Measurements from ENCODE around the gene RNASEH2C. TPM values are rescaled to one million over a fixed set of nuclear protein-coding genes. Genes with fewer than 3 reads are reported as not detected.

RNASEH2C gene
- total and polyA plus RNA-seq, 2 of the 13 experiments (the other 11 are each of a cell fraction or from before 2014, with no cell fraction given) = 27.4 to 50.9 TPM

- TF ChIP-seq ZNF619 (CRISPR knock-in tag; IDR thresholded peaks at IDR 0.05) (no peak), ZNF850 (CRISPR knock-in tag; conservative IDR thresholded peaks at IDR 0.05) (no peak), ZNF280D (CRISPR knock-in tag; IDR thresholded peaks at IDR 0.05) (no peak), HOXA7 (CRISPR knock-in tag; IDR thresholded peaks at IDR 0.05) (no peak), RAD21 (CRISPR knock-in tag; IDR thresholded peaks at IDR 0.05) (peak; percentile 85), ZNF446 (CRISPR knock-in tag; IDR thresholded peaks at IDR 0.05) (no peak), ZNF691 (CRISPR knock-in tag; IDR thresholded peaks at IDR 0.05; ENCODE audit: borderline replicate concordance, low read depth) (no peak), HNF1A (IDR thresholded peaks at IDR 0.05; ENCODE audit: low read depth) (no peak), HNF1A (CRISPR knock-in tag; IDR thresholded peaks at IDR 0.05; ENCODE audit: borderline replicate concordance) (no peak), HNF1B (CRISPR knock-in tag; IDR thresholded peaks at IDR 0.05) (0 out of 2 replicates have a peak, but pooled peaks have one; percentile 16), PRDM15 (CRISPR knock-in tag; IDR thresholded peaks at IDR 0.05) (no peak), ZNF772 (CRISPR knock-in tag; IDR thresholded peaks at IDR 0.05) (peak; percentile 66; the same call in 1 of the 2 replicates), ATF1 (CRISPR knock-in tag; IDR thresholded peaks at IDR 0.05) (no peak), ZNF124 (CRISPR knock-in tag; IDR thresholded peaks at IDR 0.05) (no peak), HNRNPL (IDR thresholded peaks at IDR 0.05; ENCODE audit: low read depth, low read length) (peak; percentile 80; the same call in 1 of the 2 replicates), ELF1 (CRISPR knock-in tag; IDR thresholded peaks at IDR 0.05) (peak; percentile 57)
Measured at GRCh38 chr11:65744026-65744698, 23.6 kb upstream of the RNASEH2C start (continued).
